GM12878 (cell line): Measurements from ENCODE around the gene MVB12B.

Experiments used
- CREM ChIP-seq: IDR thresholded peaks from 2 replicates; pipeline ENCODE4 v1.6.1; 2014; ENCODE audit warnings: antibody characterized with exemption, low read depth
- CTCF ChIP-seq, 3 experiments: IDR thresholded peaks in 2 of 3; conservative IDR thresholded peaks in 1 of 3; 2 replicates each; pipeline ENCODE4 v1.5.1; 2011; ENCODE audit warnings: low read depth in 3 of 3, low read length in 3 of 3, mild to moderate bottlenecking in 3 of 3, control low read depth in 2 of 3, moderate library complexity in 2 of 3, inconsistent platforms in 1 of 3, mixed read lengths in 1 of 3; ENCODE audit not compliant: control insufficient read depth in 2 of 3, insufficient read depth in 1 of 3; ENCODE audit errors: extremely low read depth in 1 of 3
- EGR1 ChIP-seq, 2 experiments: IDR thresholded peaks; 1 replicate in 1 of 2; 2 replicates in 1 of 2; pipeline ENCODE4 v1.6.1; 2011 to 2012; ENCODE audit warnings: low read depth in 2 of 2, low read length in 2 of 2, borderline replicate concordance in 1 of 2, mild to moderate bottlenecking in 1 of 2, moderate library complexity in 1 of 2
- EP300 ChIP-seq, 2 experiments: fragments of 150-350 bp in 1 of 2; IDR thresholded peaks; 2 replicates each; pipeline ENCODE4 v1.6.1; 2011 to 2012; ENCODE audit warnings: low read depth in 2 of 2, low read length in 2 of 2, borderline replicate concordance in 1 of 2, improper control_type of control experiment in 1 of 2, inconsistent platforms in 1 of 2; ENCODE audit not compliant: control insufficient read depth in 1 of 2
- ETV6 ChIP-seq, 2 experiments: fragments of 450-650 bp in 1 of 2; IDR thresholded peaks in 1 of 2; conservative IDR thresholded peaks in 1 of 2; 2 replicates each; pipeline ENCODE4 v1.6.1; 2014; ENCODE audit warnings: antibody characterized with exemption in 1 of 2, borderline replicate concordance in 1 of 2, low read depth in 1 of 2, mild to moderate bottlenecking in 1 of 2, moderate library complexity in 1 of 2
- FOS ChIP-seq: IDR thresholded peaks from 3 replicates; pipeline ENCODE4 v1.6.1; 2011; ENCODE audit warnings: borderline replicate concordance; ENCODE audit not compliant: insufficient read length; ENCODE audit errors: extremely low read depth
- GABPA ChIP-seq: IDR thresholded peaks from 2 replicates; pipeline ENCODE4 v1.6.1; 2014; ENCODE audit warnings: antibody characterized with exemption, low read depth, mild to moderate bottlenecking, inconsistent platforms
- JUNB ChIP-seq: IDR thresholded peaks from 2 replicates; pipeline ENCODE4 v1.6.1; 2016; ENCODE audit warnings: antibody characterized with exemption, mild to moderate bottlenecking
- NRF1 ChIP-seq: conservative IDR thresholded peaks from 2 replicates; pipeline ENCODE4 v1.6.1; 2011; ENCODE audit warnings: mild to moderate bottlenecking, low read depth, low read length, improper control_type of control experiment
- POLR2A ChIP-seq: IDR thresholded peaks from 2 replicates; pipeline ENCODE4 v1.6.1; 2011; ENCODE audit warnings: low read depth, mild to moderate bottlenecking, low read length
- POLR2AphosphoS5 ChIP-seq: IDR thresholded peaks from 2 replicates; pipeline ENCODE4 v1.6.1; 2011; ENCODE audit warnings: mild to moderate bottlenecking, low read length, inconsistent platforms
- ZBTB11 ChIP-seq: fragments of 450-650 bp; formaldehyde crosslinking; IDR thresholded peaks from 2 replicates; pipeline ENCODE4 v1.5.0; 2022; ENCODE audit warnings: mild to moderate bottlenecking, missing genetic modification characterization
- ZBTB33 ChIP-seq: fragments of 450-650 bp; IDR thresholded peaks from 2 replicates; pipeline ENCODE4 v1.6.1; 2017; ENCODE audit warnings: mild to moderate bottlenecking
- ZNF274 ChIP-seq: IDR thresholded peaks from one replicate; pipeline ENCODE4 v1.8.0; 2011; ENCODE audit not compliant: insufficient read length, insufficient read depth

- no peak for TF ChIP-seq ZNF274
- TF ChIP-seq POLR2A = no peak
- no peak for TF ChIP-seq POLR2AphosphoS5
- no peak for TF ChIP-seq EP300 (IDR thresholded peaks at IDR 0.05; ENCODE audit: borderline replicate concordance in 1 of 2, control insufficient read depth in 1 of 2, low read depth in 2 of 2, low read length in 2 of 2)
- no peak for TF ChIP-seq GABPA
- no peak for TF ChIP-seq ZBTB11 (CRISPR knock-in tag)
- TF ChIP-seq ETV6 (conservative IDR thresholded peaks at IDR 0.05 in 1 of 2, IDR thresholded peaks at IDR 0.05 in 1 of 2; ENCODE audit: borderline replicate concordance in 1 of 2, low read depth in 1 of 2) = no peak
- TF ChIP-seq NRF1 = no peak
- no peak for TF ChIP-seq FOS
- no peak for TF ChIP-seq EGR1 (IDR thresholded peaks at IDR 0.05; ENCODE audit: borderline replicate concordance in 1 of 2, low read depth in 2 of 2, low read length in 2 of 2)
- no peak for TF ChIP-seq CREM
- TF ChIP-seq CTCF (IDR thresholded peaks at IDR 0.05 in 2 of 3, conservative IDR thresholded peaks at IDR 0.05 in 1 of 3; ENCODE audit: control insufficient read depth in 2 of 3, extremely low read depth in 1 of 3, insufficient read depth in 1 of 3, low read depth in 3 of 3, low read length in 3 of 3) = no peak
- no peak for TF ChIP-seq JUNB
- TF ChIP-seq ZBTB33 = no peak
These were observed 4.9 kb upstream of the MVB12B start for GRCh38 chr9:126321742-126322141.
